WTC11 (cell line): ENCODE results near the gene HOXB1. TPM values are rescaled to one million over a fixed set of nuclear protein-coding genes. Genes with fewer than 3 reads are reported as not detected.
"Not testable (repeated sequence)": the region's sequence is repeated elsewhere in the genome, so short reads cannot be mapped to it uniquely, and the experiment has no call there.

Experiments used
- ATAC-seq: fragments of 200-7000 bp; cut with Tn5 transposase; 2 replicates; pipeline ENCODE4 v1.10.0; 2021; ENCODE audit warnings: mild to moderate bottlenecking, moderate library complexity
- CTCF ChIA-PET: fragments of 300-600 bp; sonication (Branson Sonifier 250); formaldehyde crosslinking; loops from one replicate; lab custom pipeline; 2021; ENCODE audit warnings: antibody characterized with exemption; lab: Charles Lee
- POLR2A ChIA-PET: fragments of 350-600 bp; sonication (Branson Sonifier 250); formaldehyde crosslinking; loops from one replicate; lab custom pipeline; 2021; ENCODE audit warnings: antibody characterized with exemption; lab: Charles Lee
- DNase-seq: peaks from one replicate; pipeline ENCODE4 v3.0.0; 2021; ENCODE audit warnings: low spot score
- H3K27ac Mint-ChIP-seq: 2 replicates; pipeline ENCODE4 v1.8.0; 2021; ENCODE audit warnings: mixed read lengths
- H3K27me3 Mint-ChIP-seq: 2 replicates; pipeline ENCODE4 v1.8.0; 2021; ENCODE audit warnings: low read depth, mild to moderate bottlenecking, moderate library complexity, mixed read lengths
- H3K36me3 Mint-ChIP-seq: 2 replicates; pipeline ENCODE4 v1.8.0; 2021; ENCODE audit warnings: mixed read lengths
- H3K4me1 Mint-ChIP-seq: 2 replicates; pipeline ENCODE4 v1.8.0; 2022; ENCODE audit warnings: mixed read lengths
- H3K4me3 Mint-ChIP-seq: 2 replicates; pipeline ENCODE4 v1.8.0; 2021; ENCODE audit warnings: mild to moderate bottlenecking, moderate library complexity, mixed read lengths
- H3K9me3 Mint-ChIP-seq: 2 replicates; pipeline ENCODE4 v1.8.0; 2021; ENCODE audit warnings: mixed read lengths
- CREM ChIP-seq: sonication (generic); formaldehyde crosslinking; IDR thresholded peaks from 2 replicates; pipeline ENCODE4 v1.8.1; 2022; ENCODE audit warnings: mild to moderate bottlenecking, missing genetic modification reagents, moderate library complexity
- KAT7 ChIP-seq: sonication (generic); formaldehyde crosslinking; IDR thresholded peaks from 2 replicates; pipeline ENCODE4 v1.8.1; 2023; ENCODE audit warnings: missing genetic modification reagents, mild to moderate bottlenecking, borderline replicate concordance
- OVOL2 ChIP-seq: fragments of 250-450 bp; sonication (Bioruptor Pico); IDR thresholded peaks from 2 replicates; pipeline ENCODE4 v1.9.0; 2021; ENCODE audit warnings: mild to moderate bottlenecking, borderline replicate concordance
- PRRX2 ChIP-seq: fragments of 250-450 bp; sonication (Bioruptor Pico); IDR thresholded peaks from 2 replicates; pipeline ENCODE4 v1.8.0; 2021; ENCODE audit warnings: mild to moderate bottlenecking
- SMAD3 ChIP-seq: sonication (generic); formaldehyde crosslinking; IDR thresholded peaks from 2 replicates; pipeline ENCODE4 v1.8.0; 2022; ENCODE audit warnings: missing genetic modification reagents, mild to moderate bottlenecking, borderline replicate concordance
- total RNA-seq: library from RNA; stranded (reverse); gene quantifications from 3 replicates; pipeline ENCODE4 v1.2.3, GENCODE V29; 2021

The HOXB1 gene
- total RNA-seq, 1 experiment from 2014 or later: 0.63 TPM

- TF ChIP-seq PRRX2 (CRISPR knock-in tag) (no peak), CREM (no peak), OVOL2 (no peak), SMAD3 (no peak)
These were observed 47.8 kb downstream of the HOXB1 start (continued) for GRCh38 chr17:48483004-48483403.

- POLR2A ChIA-PET, H3K9me3 Mint-ChIP-seq, H3K36me3 Mint-ChIP-seq, H3K4me3 Mint-ChIP-seq, ATAC-seq, DNase-seq, H3K4me1 Mint-ChIP-seq, H3K27ac Mint-ChIP-seq: not testable (repeated sequence)
- CTCF ChIA-PET: interaction anchor here (2.0 kb wide), 1 partner anchor 10 kb away, joined by 4 read pairs; no protein-coding TSS in a partner anchor
- H3K27me3 Mint-ChIP-seq: peaks cover 25% of the 10 kb centered on the region
These were observed 48.5 kb downstream of the HOXB1 start for GRCh38 chr17:48482301-48482700.

- POLR2A ChIA-PET: no interaction called here
- H3K36me3 Mint-ChIP-seq: no peaks in the 10 kb centered on the region
- no peak overlapping the region for H3K27ac Mint-ChIP-seq
- H3K9me3 Mint-ChIP-seq: no peaks in the 10 kb centered on the region
- H3K4me1 Mint-ChIP-seq: no peaks in the 10 kb centered on the region; the same call in 1 of the 2 replicates
- no peak for TF ChIP-seq KAT7 (CRISPR knock-in tag)
- DNase-seq (no peak), ATAC-seq (no peak)
- H3K4me3 Mint-ChIP-seq: no peak overlapping the region
- H3K27me3 Mint-ChIP-seq: peaks cover 17% of the 10 kb centered on the region
- CTCF ChIA-PET: no interaction called here
These were observed 51.8 kb downstream of the HOXB1 start for GRCh38 chr17:48479014-48479402.

Other genes starting within 250 kb of the HOXB1 start
- gene SKAP1, start 100.8 kb downstream of the HOXB1 start, total RNA-seq: 0.30 to 0.57 TPM in 2 of 3 replicates, not detected in the other
- 1.3 to 3.7 TPM (median 2.0 TPM) in 3 replicates for gene HOXB2, start 14.1 kb upstream of the HOXB1 start, total RNA-seq
- 0.04 TPM in 1 of 3 replicates, not detected in the others for gene HOXB4, start 47.3 kb upstream of the HOXB1 start, total RNA-seq
- gene HOXB3, start 59.2 kb upstream of the HOXB1 start, total RNA-seq: 0.09 to 0.30 TPM (median 0.11 TPM) in 3 replicates
- gene HOXB5, start 62.8 kb upstream of the HOXB1 start, total RNA-seq: not detected in 3 replicates
- 0.11 TPM in 1 of 3 replicates, not detected in the others for gene HOXB6, start 74.0 kb upstream of the HOXB1 start, total RNA-seq
- 0.14 TPM in 1 of 3 replicates, not detected in the others for gene HOXB7, start 80.0 kb upstream of the HOXB1 start, total RNA-seq
- not detected in 3 replicates for gene HOXB8, start 84.3 kb upstream of the HOXB1 start, total RNA-seq
- gene HOXB9, start 95.3 kb upstream of the HOXB1 start, total RNA-seq: 0.09 to 0.24 TPM (median 0.09 TPM) in 3 replicates
- 35.2 to 60.8 TPM (median 37.9 TPM) in 3 replicates for gene PRAC1, start 191.5 kb upstream of the HOXB1 start, total RNA-seq
- 8.0 to 22.3 TPM (median 9.2 TPM) in 3 replicates for gene PRAC2, start 192.2 kb upstream of the HOXB1 start, total RNA-seq
- gene HOXB13, start 197.7 kb upstream of the HOXB1 start, total RNA-seq: 1.6 to 2.8 TPM (median 1.7 TPM) in 3 replicates